H1 (cell line): ENCODE results near the gene ZNF483. TPM values are rescaled to one million over a fixed set of nuclear protein-coding genes. Genes with fewer than 3 reads are reported as not detected.

Experiments
- CTCF ChIA-PET: fragments of 300-600 bp; sonication (Branson Sonifier 250); formaldehyde crosslinking; loops from one replicate; lab custom pipeline; 2021; ENCODE audit not compliant: partially characterized antibody; lab: Charles Lee
- POLR2A ChIA-PET: fragments of 300-600 bp; sonication (Branson Sonifier 250); formaldehyde crosslinking; loops from one replicate; lab custom pipeline; 2021; ENCODE audit warnings: inconsistent platforms; ENCODE audit not compliant: partially characterized antibody; lab: Charles Lee
- DNase-seq, 2 experiments: peaks; one replicate each; pipeline versions ENCODE4 v3.0.0 to v3.0.0-alpha.2; 2010 to 2022; ENCODE audit warnings: low spot score in 2 of 2, low read depth in 1 of 2, mixed read lengths in 1 of 2
- FAIRE-seq: peaks from 2 replicates; lab custom pipeline; 2011; peaks lifted over from hg19 to GRCh38; lab: Jason Lieb, UNC
- H2AFZ ChIP-seq: 2 replicates; pipeline ENCODE4 v1.8.1; 2012; ENCODE audit warnings: low read length, inconsistent platforms
- H2AK5ac ChIP-seq: 2 replicates; pipeline ENCODE4 v1.6.1; 2013; ENCODE audit warnings: low read depth, low read length
- H2BK120ac ChIP-seq: replicated peaks from 2 replicates; pipeline ENCODE3; 2013; ENCODE audit warnings: low read depth, low read length, inconsistent platforms
- H2BK12ac ChIP-seq: 2 replicates; pipeline ENCODE4 v1.6.1; 2013; ENCODE audit warnings: low read depth, low read length
- H2BK15ac ChIP-seq: 2 replicates; pipeline ENCODE4 v1.6.1; 2013; ENCODE audit warnings: low read length
- H2BK20ac ChIP-seq: 2 replicates; pipeline ENCODE4 v1.6.1; 2013; ENCODE audit warnings: low read length
- H2BK5ac ChIP-seq: 2 replicates; pipeline ENCODE4 v1.6.1; 2013; ENCODE audit warnings: low read depth, low read length
- H3K14ac ChIP-seq: 2 replicates; pipeline ENCODE4 v1.6.1; 2013; ENCODE audit warnings: inconsistent platforms; ENCODE audit not compliant: insufficient read length
- H3K18ac ChIP-seq: 2 replicates; pipeline ENCODE4 v1.6.1; 2013; ENCODE audit warnings: low read length; ENCODE audit errors: extremely low read depth
- H3K23ac ChIP-seq: 2 replicates; pipeline ENCODE4 v1.6.1; 2013; ENCODE audit warnings: inconsistent platforms; ENCODE audit not compliant: insufficient read length
- H3K23me2 ChIP-seq: 2 replicates; pipeline ENCODE4 v1.6.1; 2013; ENCODE audit warnings: low read depth, low read length
- H3K27ac ChIP-seq: 2 replicates; pipeline ENCODE4 v1.6.1; 2011; ENCODE audit warnings: low read depth, low read length, inconsistent platforms
- H3K27me3 ChIP-seq, 4 experiments: replicated peaks in 1 of 4; 1 replicate in 1 of 4; 2 replicates in 3 of 4; pipeline versions ENCODE4 v1.6.1 to v1.8.1; 2011 to 2013; ENCODE audit warnings: low read length in 3 of 4, mild to moderate bottlenecking in 3 of 4, inconsistent platforms in 2 of 4, mixed read lengths in 2 of 4, moderate library complexity in 1 of 4; ENCODE audit not compliant: control insufficient read depth in 3 of 4, insufficient read depth in 3 of 4; ENCODE audit errors: extremely low read depth in 1 of 4
- H3K36me3 ChIP-seq, 4 experiments: 2 replicates each; pipeline versions ENCODE4 v1.6.1 to v1.8.1; 2011 to 2013; ENCODE audit warnings: mild to moderate bottlenecking in 4 of 4, low read length in 3 of 4, moderate library complexity in 2 of 4, control low read depth in 1 of 4, inconsistent platforms in 1 of 4; ENCODE audit not compliant: insufficient read depth in 4 of 4, control insufficient read depth in 2 of 4
- H3K4ac ChIP-seq: replicated peaks from 2 replicates; pipeline ENCODE3; 2013; ENCODE audit warnings: low read length, low read depth, mixed read lengths, inconsistent platforms; ENCODE audit not compliant: insufficient read length
- H3K4me1 ChIP-seq, 4 experiments: replicated peaks in 1 of 4; 1 replicate in 1 of 4; 2 replicates in 3 of 4; pipeline versions ENCODE4 v1.6.1 to v1.8.1; 2011 to 2013; ENCODE audit warnings: low read length in 3 of 4, inconsistent platforms in 2 of 4, mixed read lengths in 1 of 4; ENCODE audit not compliant: insufficient read depth in 4 of 4, control insufficient read depth in 3 of 4
- H3K4me2 ChIP-seq, 2 experiments: 2 replicates each; pipeline versions ENCODE4 v1.6.1 to v1.8.1; 2011 to 2013; ENCODE audit warnings: low read depth in 2 of 2, low read length in 2 of 2, control low read depth in 1 of 2, inconsistent platforms in 1 of 2, mild to moderate bottlenecking in 1 of 2; ENCODE audit not compliant: insufficient read depth in 1 of 2
- H3K4me3 ChIP-seq, 4 experiments: fragments of 200-600, 300-600 bp in 1 of 4; sonication (generic), shearing (Covaris generic), sonication (Bioruptor Twin) in 1 of 4; 2 replicates each; pipeline versions ENCODE4 v1.5.1 to v1.8.1; 2011 to 2016; ENCODE audit warnings: low read length in 4 of 4, low read depth in 3 of 4, control low read depth in 2 of 4, inconsistent platforms in 2 of 4, mild to moderate bottlenecking in 2 of 4, mixed read lengths in 1 of 4, moderate library complexity in 1 of 4; ENCODE audit not compliant: insufficient read depth in 2 of 4; ENCODE audit errors: extremely low read depth in 1 of 4
- H3K56ac ChIP-seq: replicated peaks from 2 replicates; pipeline ENCODE3; 2013; ENCODE audit warnings: low read depth, mild to moderate bottlenecking, mixed read lengths, low read length, inconsistent platforms; ENCODE audit not compliant: insufficient read length
- H3K79me1 ChIP-seq: 2 replicates; pipeline ENCODE4 v1.6.1; 2013; ENCODE audit warnings: low read depth, low read length, control low read depth
- H3K79me2 ChIP-seq, 2 experiments: 2 replicates each; pipeline versions ENCODE4 v1.6.1 to v1.8.1; 2012 to 2013; ENCODE audit warnings: low read length in 2 of 2, mild to moderate bottlenecking in 2 of 2, inconsistent platforms in 1 of 2; ENCODE audit not compliant: insufficient read depth in 2 of 2, control insufficient read depth in 1 of 2
- H3K9ac ChIP-seq, 4 experiments: replicated peaks in 1 of 4; 1 replicate in 1 of 4; 2 replicates in 3 of 4; pipeline versions ENCODE4 v1.6.1 to v1.8.1; 2011 to 2013; ENCODE audit warnings: low read depth in 3 of 4, low read length in 3 of 4, control low read depth in 2 of 4, mild to moderate bottlenecking in 2 of 4, moderate library complexity in 2 of 4, inconsistent platforms in 1 of 4; ENCODE audit errors: extremely low read depth in 1 of 4
- H3K9me3 ChIP-seq, 2 experiments: 2 replicates each; pipeline versions ENCODE4 v1.6.1 to v1.8.1; 2012 to 2013; ENCODE audit warnings: mild to moderate bottlenecking in 2 of 2, moderate library complexity in 2 of 2, control low read depth in 1 of 2, inconsistent platforms in 1 of 2, low read depth in 1 of 2, low read length in 1 of 2, mixed read lengths in 1 of 2; ENCODE audit not compliant: insufficient read depth in 2 of 2
- H4K20me1 ChIP-seq, 2 experiments: replicated peaks in 1 of 2; 2 replicates each; pipeline versions ENCODE3 to v1.8.1; 2011 to 2013; ENCODE audit warnings: inconsistent platforms in 2 of 2, low read length in 2 of 2, mild to moderate bottlenecking in 1 of 2; ENCODE audit not compliant: insufficient read depth in 2 of 2, control insufficient read depth in 1 of 2
- H4K5ac ChIP-seq: 2 replicates; pipeline ENCODE4 v1.6.1; 2013; ENCODE audit warnings: low read length, low read depth, mixed read lengths, inconsistent platforms; ENCODE audit not compliant: insufficient read length
- H4K8ac ChIP-seq: 2 replicates; pipeline ENCODE4 v1.8.0; 2013; ENCODE audit warnings: mild to moderate bottlenecking, moderate library complexity, low read length, inconsistent platforms; ENCODE audit not compliant: insufficient read depth; ENCODE audit errors: extremely low read depth
- H4K91ac ChIP-seq: replicated peaks from 2 replicates; pipeline ENCODE3; 2013; ENCODE audit warnings: low read length, mixed read lengths, inconsistent platforms; ENCODE audit not compliant: insufficient read length
- CBX5 ChIP-seq: fragments of 300-800, 300-1000 bp; sonication (generic); IDR thresholded peaks from 2 replicates; pipeline ENCODE4 v1.7.1; 2016; ENCODE audit warnings: antibody characterized with exemption, low read length, low read depth
- CTBP2 ChIP-seq: IDR thresholded peaks from 2 replicates; pipeline ENCODE4 v1.7.0; 2011; ENCODE audit warnings: borderline replicate concordance, mild to moderate bottlenecking, moderate library complexity, mixed read lengths, low read length; ENCODE audit not compliant: insufficient read depth, insufficient read length
- EGR1 ChIP-seq: IDR thresholded peaks from 2 replicates; pipeline ENCODE4 v1.6.1; 2011; ENCODE audit warnings: low read depth, low read length, borderline replicate concordance
- EZH2 ChIP-seq: fragments of 200-600 bp; sonication (generic); IDR thresholded peaks from 2 replicates; pipeline ENCODE4 v1.7.1; 2012; ENCODE audit warnings: low read depth, mild to moderate bottlenecking, moderate library complexity, low read length, inconsistent platforms; ENCODE audit not compliant: severe bottlenecking
- HDAC6 ChIP-seq: IDR thresholded peaks from one replicate; pipeline ENCODE4 v1.7.1; 2012; ENCODE audit warnings: low read depth, mild to moderate bottlenecking, inconsistent platforms, low read length, moderate library complexity
- KDM4A ChIP-seq: IDR thresholded peaks from one replicate; pipeline ENCODE4 v1.7.1; 2012; ENCODE audit warnings: low read depth, mild to moderate bottlenecking, moderate library complexity, low read length, inconsistent platforms; ENCODE audit not compliant: severe bottlenecking
- NRF1 ChIP-seq: IDR thresholded peaks from 2 replicates; pipeline ENCODE4 v1.6.1; 2011; ENCODE audit warnings: mild to moderate bottlenecking, low read depth, low read length, improper control_type of control experiment
- RNF2 ChIP-seq: fragments of 200-900, 300-1000 bp; sonication (generic); IDR thresholded peaks from 2 replicates; pipeline ENCODE4 v1.7.1; 2016; ENCODE audit warnings: borderline replicate concordance, low read depth, mild to moderate bottlenecking, antibody characterized with exemption, low read length; ENCODE audit not compliant: poor library complexity, severe bottlenecking; ENCODE audit errors: missing control alignments
- SAP30 ChIP-seq: fragments of 300-600 bp; sonication (generic); IDR thresholded peaks from 2 replicates; pipeline ENCODE4 v1.7.1; 2012; ENCODE audit warnings: low read length, moderate library complexity, mild to moderate bottlenecking, inconsistent platforms; ENCODE audit not compliant: insufficient read depth, insufficient replicate concordance
- SIRT6 ChIP-seq: IDR thresholded peaks from one replicate; pipeline ENCODE4 v1.7.1; 2012; ENCODE audit warnings: low read length, inconsistent platforms
- SP1 ChIP-seq: IDR thresholded peaks from 2 replicates; pipeline ENCODE4 v1.6.1; 2011; ENCODE audit warnings: low read depth, low read length
- SP2 ChIP-seq: IDR thresholded peaks from 2 replicates; pipeline ENCODE4 v1.6.1; 2012; ENCODE audit warnings: mild to moderate bottlenecking, low read length, inconsistent platforms
- SUZ12 ChIP-seq: fragments of 200-600 bp; sonication (generic); IDR thresholded peaks from 2 replicates; pipeline ENCODE4 v1.6.1; 2012; ENCODE audit warnings: mild to moderate bottlenecking, inconsistent platforms, low read length, moderate library complexity, mixed read lengths
- WGBS, 2 experiments: shearing (Covaris generic) in 1 of 2; methylation state at CpG; one replicate each; pipeline versions ENCODE4 v1.1.6 to v1.1.7; 2013 to 2015; ENCODE audit warnings: low lambda C conversion rate in 2 of 2, mixed read lengths in 2 of 2, inconsistent platforms in 1 of 2, low coverage in 1 of 2, missing lambda C conversion rate in 1 of 2; ENCODE audit not compliant: insufficient replicate concordance in 2 of 2, insufficient coverage in 1 of 2, insufficient read length in 1 of 2; ENCODE audit errors: extremely low coverage in 1 of 2, missing lambda C conversion rate in 1 of 2; 5-methylcytosine and 5-hydroxymethylcytosine counted together
- polyA plus RNA-seq, 7 experiments: library from polyadenylated mRNA; depleted of rRNA in 3 of 7; stranded (reverse) in 5 of 7; unstranded in 2 of 7; fragments of >200 nt in 5 of 7; fragments of 200-250 nt in 2 of 7; gene quantifications; 1 replicate in 5 of 7; 2 replicates in 1 of 7; 4 replicates in 1 of 7; pipeline versions ENCODE4 v1.2.1 to v1.2.3, GENCODE V29; 2011 to 2013; ENCODE audit warnings: missing spikeins in 2 of 7, mixed read lengths in 2 of 7
- total RNA-seq: library from RNA; stranded (reverse); fragmentation: NEBNext Ultra II Directional; extraction: Animal tissue kit (Norgen Biotek cat#: 25700); gene quantifications from 2 replicates; pipeline ENCODE4 v1.2.1, GENCODE V29; 2021
- TF ChIP-seq, protein P1 (sequence below): IDR thresholded peaks from 2 replicates; pipeline ENCODE4 v1.6.1; 2012; ENCODE audit warnings: inconsistent platforms

ZNF483 gene
- total and polyA plus RNA-seq, 2 of the 8 experiments (the other 6 are each of a cell fraction or from before 2014, with no cell fraction given), result 4.8 to 83.8 TPM

DNA sequence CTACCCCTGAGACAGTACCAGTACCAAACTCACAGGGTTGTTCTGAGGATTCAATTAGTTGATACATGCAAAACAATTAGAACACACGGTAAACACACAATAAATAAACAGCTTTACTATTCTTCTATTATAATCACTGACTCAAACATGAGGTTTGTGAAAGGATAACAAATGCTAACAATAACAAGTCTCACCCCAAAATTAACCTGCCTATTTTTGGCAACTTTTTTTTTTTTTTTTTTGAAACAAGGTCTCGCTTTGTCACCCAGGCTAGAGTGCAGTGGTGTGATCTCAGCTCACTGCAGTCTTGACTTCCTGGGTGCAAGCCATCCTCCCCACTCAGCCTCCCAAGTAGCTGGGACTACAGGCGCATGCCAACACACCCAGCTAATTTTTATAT, 47.3 kb upstream of the ZNF483 start:
- Histone ChIP-seq H3K18ac (no peak overlapping the region), H4K20me1 (peaks cover 4% of the 10 kb centered on the region in 2 experiments), H3K79me1 (peaks cover 2% of the 10 kb centered on the region; the same call in 1 of the 2 replicates), H3K27me3 (no peaks in the 10 kb centered on the region), H2BK120ac (no peak overlapping the region), H3K4ac (no peak overlapping the region), H4K8ac (no peak overlapping the region), H3K14ac (no peak overlapping the region), H3K56ac (no peak overlapping the region), H3K4me2 (no peak overlapping the region), H2BK5ac (no peak overlapping the region), H3K4me1 (peaks cover 1 to 4% (median 4%) of the 10 kb centered on the region in 4 experiments; a peak in 4 of 7 replicates), H3K9ac (no peak overlapping the region), H3K23me2 (0 out of 2 replicates have a peak, but pooled peaks cover 2% of the 10 kb centered on the region), H4K91ac (no peak overlapping the region), H2AFZ (no peak overlapping the region), H3K9me3 (no peaks in the 10 kb centered on the region), H3K36me3 (no peaks in the 10 kb centered on the region), H2AK5ac (no peak overlapping the region), H3K79me2 (peaks cover 23 to 100% of the 10 kb centered on the region in 2 experiments), H3K4me3 (no peak overlapping the region), H3K27ac (no peak overlapping the region), H2BK15ac (no peak overlapping the region), H2BK12ac (no peak overlapping the region), H2BK20ac (no peak overlapping the region), H4K5ac (no peak overlapping the region), H3K23ac (no peak overlapping the region)
- CTCF ChIA-PET, result no interaction called here
- no peak for FAIRE-seq
- WGBS, 2 experiments, result 92% methylated on average over 3 of the region's 3 CpGs; no CpG with 5 or more reads in 1 of the 2 experiments
- no peak for DNase-seq
- POLR2A ChIA-PET, result interaction anchor here (0.6 to 1.1 kb wide), 5 partner anchors 9 to 133 kb away, joined by 3 to 5 read pairs (median 4); no protein-coding TSS in a partner anchor
- TF ChIP-seq SIRT6 (no peak), EZH2 (no peak), RNF2 (no peak), CTBP2 (no peak), SAP30 (no peak), EGR1 (no peak), NRF1 (no peak), CBX5 (no peak), SP1 (no peak), KDM4A (no peak), SUZ12 (no peak), HDAC6 (no peak), SP2 (no peak)
- TF ChIP-seq, protein P1, sequence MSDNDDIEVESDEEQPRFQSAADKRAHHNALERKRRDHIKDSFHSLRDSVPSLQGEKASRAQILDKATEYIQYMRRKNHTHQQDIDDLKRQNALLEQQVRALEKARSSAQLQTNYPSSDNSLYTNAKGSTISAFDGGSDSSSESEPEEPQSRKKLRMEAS, result no peak
